ENCODE data around the gene SLC24A4.

SLC24A4 gene

DNA sequence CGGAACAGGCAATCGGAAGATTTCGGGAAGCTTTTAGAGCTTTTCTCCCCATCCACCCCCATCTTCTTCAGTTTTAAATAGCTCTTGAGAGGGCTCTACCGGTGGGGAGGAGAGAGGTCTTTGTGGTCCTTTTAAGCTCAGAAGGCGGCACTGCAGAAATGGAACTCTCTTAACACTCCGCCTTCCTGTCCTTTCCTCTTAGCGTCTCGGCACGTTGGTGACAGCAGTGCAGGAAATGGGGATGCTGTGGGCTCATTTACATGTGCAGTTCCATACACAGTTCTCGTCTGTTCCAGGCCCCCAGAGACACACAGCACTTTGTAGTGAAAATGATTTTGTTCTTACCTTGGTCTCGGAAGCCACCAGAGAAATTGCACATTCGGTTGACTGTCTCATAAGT is 140.2 kb downstream of the SLC24A4 start:
- H3K4me3 ChIP-seq (ENCODE audit: low read length) = no peak overlapping the region
- peak; percentile 54 for DNase-seq (ENCODE audit: low read depth, low spot score)

GRCh38 chr14:92464156-92464555 is 141.2 kb downstream of the SLC24A4 start:
- DNase-seq (ENCODE audit: low read depth, low spot score) = no peak

GRCh38 chr14:92464716-92465115 is 141.8 kb downstream of the SLC24A4 start:
- no peak for DNase-seq (ENCODE audit: low read depth, low spot score)
- no peak overlapping the region for H3K4me3 ChIP-seq (ENCODE audit: low read length)

More at GRCh38 chr14:92464156-92464555, 141.2 kb downstream of the SLC24A4 start:
- no peak overlapping the region for H3K4me3 ChIP-seq (ENCODE audit: low read length)

- DNase-seq (ENCODE audit: low read depth, low spot score) = no peak
- no peak overlapping the region for H3K4me3 ChIP-seq (ENCODE audit: low read length)
Observed at GRCh38 chr14:92465353-92466055, 142.5 kb downstream of the SLC24A4 start.

DNA sequence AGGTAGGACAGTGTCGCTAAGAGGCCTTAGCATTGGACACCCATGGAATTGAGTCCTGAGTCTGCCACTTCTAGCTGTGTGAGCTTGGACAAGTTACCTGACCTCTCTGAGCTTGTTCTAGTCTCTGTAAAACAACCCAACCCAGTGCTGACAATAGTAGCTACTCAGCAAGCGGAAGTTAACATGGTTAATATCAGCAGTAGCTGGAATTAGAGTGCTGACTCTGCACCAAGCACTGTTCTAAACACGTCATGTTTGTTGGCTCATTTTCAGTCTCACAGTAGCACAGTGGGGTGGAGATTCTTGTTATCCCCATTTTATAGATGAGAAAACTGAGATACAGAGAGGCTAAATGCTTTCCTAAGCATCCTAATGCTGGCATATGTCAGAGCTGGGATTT is 143.1 kb downstream of the SLC24A4 start:
- no peak overlapping the region for H3K4me3 ChIP-seq (ENCODE audit: low read length)
- no peak for DNase-seq (ENCODE audit: low read depth, low spot score)

DNA sequence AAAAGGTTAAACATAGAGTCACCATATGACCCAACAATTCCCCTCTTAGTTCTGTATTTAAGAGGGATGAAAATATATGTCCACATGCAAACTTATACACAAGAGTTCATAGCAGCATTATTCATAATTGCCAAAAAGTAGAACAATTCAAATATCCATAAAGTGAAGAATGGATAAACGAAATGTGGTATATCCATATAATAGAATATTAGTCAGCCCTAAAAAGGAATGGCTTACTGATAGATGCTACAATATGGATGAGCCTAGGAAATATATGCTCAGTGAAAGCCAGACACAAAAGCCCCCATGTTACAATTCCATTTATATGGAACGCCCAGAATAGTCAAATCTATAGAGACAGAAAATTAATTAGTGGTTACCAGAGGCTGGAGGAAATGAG is 146.6 kb downstream of the SLC24A4 start:
- no peak for DNase-seq (ENCODE audit: low read depth, low spot score)
- no peak overlapping the region for H3K4me3 ChIP-seq (ENCODE audit: low read length)

GRCh38 chr14:92470215-92470614 is 147.2 kb downstream of the SLC24A4 start:
- H3K4me3 ChIP-seq (ENCODE audit: low read length) = no peak overlapping the region
- no peak for DNase-seq (ENCODE audit: low read depth, low spot score)

GRCh38 chr14:92470811-92471210 is 147.8 kb downstream of the SLC24A4 start:
- H3K4me3 ChIP-seq (ENCODE audit: low read length) = no peak overlapping the region
- no peak for DNase-seq (ENCODE audit: low read depth, low spot score)

- no peak overlapping the region for H3K4me3 ChIP-seq (ENCODE audit: low read length)
- no peak for DNase-seq (ENCODE audit: low read depth, low spot score)
Observed at GRCh38 chr14:92471919-92472318, 149.0 kb downstream of the SLC24A4 start.

DNA sequence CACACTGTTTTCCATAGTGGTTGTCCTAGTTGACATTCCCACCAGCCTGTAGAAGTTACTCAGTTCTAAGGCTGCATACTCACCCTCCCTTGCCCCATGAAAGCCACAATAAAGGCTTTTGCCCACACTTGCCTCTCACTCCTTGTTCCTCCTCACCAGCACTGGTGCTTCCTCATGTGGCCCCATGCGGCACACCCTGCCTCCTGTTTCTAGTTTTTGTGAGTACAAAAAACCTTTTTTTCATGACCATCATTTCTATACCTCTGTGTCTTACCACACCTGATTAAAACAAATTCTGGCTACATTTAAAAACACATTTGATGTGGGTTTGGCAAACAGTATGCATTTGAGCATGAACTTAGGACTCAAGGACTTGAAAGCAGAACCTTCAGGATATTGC is 149.9 kb downstream of the SLC24A4 start:
- no peak overlapping the region for H3K4me3 ChIP-seq (ENCODE audit: low read length)
- DNase-seq (ENCODE audit: low read depth, low spot score) = peak; percentile 26

- no peak overlapping the region for H3K4me3 ChIP-seq (ENCODE audit: low read length)
- DNase-seq (ENCODE audit: low read depth, low spot score) = no peak
Observed at GRCh38 chr14:92473261-92473968, 150.4 kb downstream of the SLC24A4 start.

DNA sequence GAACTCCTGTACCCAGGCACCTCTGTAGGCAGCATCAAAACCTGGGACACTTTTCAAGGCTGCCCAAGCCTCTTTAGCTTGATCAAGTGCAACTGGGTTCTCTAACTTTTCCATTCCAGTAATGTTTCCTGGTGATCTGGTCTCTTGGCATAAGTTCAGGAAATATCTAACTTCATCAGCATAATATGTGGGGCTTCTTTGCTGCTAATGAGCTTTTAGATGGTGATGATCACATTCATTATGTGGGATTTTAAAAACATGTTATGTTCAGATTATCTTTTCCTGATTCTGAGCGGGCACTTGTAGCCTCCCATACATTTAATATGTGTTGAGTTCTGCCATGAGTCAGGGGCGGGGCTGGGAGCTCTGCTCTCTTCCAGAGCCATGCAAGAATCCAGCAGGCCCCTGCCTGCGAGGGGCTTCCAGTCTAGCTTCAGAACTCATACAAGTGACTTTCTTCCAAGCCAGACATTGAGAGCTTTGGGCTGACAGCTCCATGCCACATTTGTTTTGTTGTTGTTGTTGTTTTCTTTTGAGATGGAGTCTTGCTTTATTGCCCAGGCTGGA is 151.1 kb downstream of the SLC24A4 start:
- H3K4me3 ChIP-seq (ENCODE audit: low read length) = no peak overlapping the region
- DNase-seq (ENCODE audit: low read depth, low spot score) = no peak

GRCh38 chr14:92475037-92475436 is 152.1 kb downstream of the SLC24A4 start:
- H3K4me3 ChIP-seq (ENCODE audit: low read length) = no peak overlapping the region
- DNase-seq (ENCODE audit: low read depth, low spot score) = no peak

DNA sequence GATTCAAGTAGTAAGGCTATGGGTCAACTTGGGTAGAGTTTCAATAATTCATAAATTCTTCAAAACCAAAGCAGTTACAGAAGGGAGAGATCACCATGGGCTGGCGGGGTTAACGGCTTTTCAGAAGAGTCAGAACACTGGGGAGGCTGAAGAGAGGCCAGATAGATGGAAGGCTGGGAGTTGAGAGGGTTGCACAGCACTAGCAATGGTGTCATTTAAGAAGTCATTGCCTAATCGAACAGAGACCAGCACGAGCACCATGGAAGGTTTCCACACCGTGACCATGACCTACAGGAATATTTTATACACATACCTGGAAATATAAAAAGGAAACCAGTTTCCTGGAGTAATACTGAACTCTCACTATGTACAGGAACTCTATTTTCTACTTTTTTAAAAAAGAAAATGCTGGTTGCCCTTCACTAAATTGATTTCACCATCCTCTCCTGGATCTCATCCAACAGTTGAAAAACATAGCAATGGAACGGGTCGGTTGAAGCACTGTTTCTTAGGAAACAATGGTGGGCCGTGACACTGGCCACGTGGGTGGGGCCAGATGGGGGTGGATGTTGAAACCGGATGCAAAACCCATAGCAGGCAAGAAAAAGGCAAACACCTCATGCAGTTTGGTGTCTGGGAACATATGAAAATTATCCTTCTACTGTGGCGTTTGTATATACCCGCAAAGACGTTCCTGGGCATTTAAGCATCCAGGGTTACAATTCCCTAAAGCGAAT is 152.7 kb downstream of the SLC24A4 start:
- no peak for DNase-seq (ENCODE audit: low read depth, low spot score)
- H3K4me3 ChIP-seq (ENCODE audit: low read length) = no peak overlapping the region

DNA sequence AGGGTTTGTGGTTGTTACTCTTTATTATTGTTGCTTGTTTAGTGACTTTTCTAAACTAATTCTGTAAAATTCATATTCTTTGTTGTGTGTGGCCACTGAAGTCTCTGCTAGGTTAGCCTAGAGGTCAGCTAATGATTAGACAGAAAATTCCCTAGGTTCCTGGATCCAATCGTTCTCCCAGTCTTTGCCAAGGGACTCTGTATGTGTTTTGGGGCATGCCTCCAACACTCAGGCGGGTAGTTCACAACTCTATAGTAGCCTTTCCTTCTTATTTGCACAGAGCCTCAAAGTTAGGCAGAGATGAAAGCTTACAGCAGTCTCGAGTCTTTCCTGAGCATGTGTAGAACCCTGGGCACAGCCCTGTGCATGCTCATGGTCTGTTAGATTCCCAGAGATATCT is 157.9 kb downstream of the SLC24A4 start:
- no peak overlapping the region for H3K4me3 ChIP-seq (ENCODE audit: low read length)
- DNase-seq (ENCODE audit: low read depth, low spot score) = no peak

- DNase-seq (ENCODE audit: low read depth, low spot score) = no peak
- no peak overlapping the region for H3K4me3 ChIP-seq (ENCODE audit: low read length)
Observed at GRCh38 chr14:92481386-92481785, 158.4 kb downstream of the SLC24A4 start.

DNA sequence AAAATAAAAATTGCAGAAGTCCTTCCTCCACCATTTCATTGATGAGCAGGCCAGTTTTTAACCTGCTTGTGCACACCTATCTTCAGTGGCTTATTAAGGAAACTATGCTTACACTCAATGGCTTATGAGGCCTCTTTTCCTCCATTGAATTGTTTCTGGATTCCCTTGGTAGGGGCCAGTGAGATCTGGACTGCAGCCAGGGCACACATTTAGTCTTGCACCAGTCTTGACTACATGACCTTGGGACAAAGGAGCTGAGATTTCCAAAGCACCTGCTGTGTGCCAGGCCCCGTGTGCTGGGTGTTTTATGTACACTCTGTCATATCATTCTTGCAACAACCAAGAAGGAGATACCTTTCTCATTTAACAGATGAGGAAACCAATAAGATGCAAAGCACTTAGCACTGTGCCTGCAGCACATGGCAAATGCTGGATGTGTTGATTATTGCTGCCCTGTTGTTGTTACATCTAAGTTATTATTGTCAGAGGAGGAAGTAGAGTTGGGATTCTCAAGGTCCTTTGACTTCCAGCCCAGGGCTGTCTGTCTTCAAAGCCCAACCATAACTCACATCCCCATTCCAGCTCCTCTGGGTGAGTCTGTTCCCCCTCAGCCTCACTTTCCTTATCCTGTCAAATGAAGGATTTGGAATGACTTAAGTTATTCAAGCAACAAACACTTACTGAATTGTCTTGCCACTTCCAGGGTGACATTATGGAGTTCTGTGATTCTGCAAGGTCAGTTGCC is 159.0 kb downstream of the SLC24A4 start:
- no peak for DNase-seq (ENCODE audit: low read depth, low spot score)
- no peak overlapping the region for H3K4me3 ChIP-seq (ENCODE audit: low read length)

GRCh38 chr14:92482621-92483319 is 159.8 kb downstream of the SLC24A4 start:
- no peak overlapping the region for H3K4me3 ChIP-seq (ENCODE audit: low read length)
- no peak for DNase-seq (ENCODE audit: low read depth, low spot score)

Data from Jurkat, Clone E6-1 (cell line).